HG03045 (cell line): ENCODE measurements around the gene DPF1.
"Not testable (repeated sequence)": the region's sequence is repeated elsewhere in the genome, so short reads cannot be mapped to it uniquely, and the experiment has no call there.

Source experiments
- ATAC-seq: cut with Tn5 transposase; IDR thresholded peaks from one replicate; pipeline ENCODE4 v1.9.1; 2021; ENCODE audit warnings: mild to moderate bottlenecking, moderate library complexity; ENCODE audit not compliant: unreplicated experiment

DPF1 gene

GRCh38 chr19:38250821-38251563 is 27.0 kb upstream of the DPF1 start:
- ATAC-seq, result no peak

GRCh38 chr19:38250428-38250820 is 26.4 kb upstream of the DPF1 start:
- ATAC-seq, result no peak

DNA sequence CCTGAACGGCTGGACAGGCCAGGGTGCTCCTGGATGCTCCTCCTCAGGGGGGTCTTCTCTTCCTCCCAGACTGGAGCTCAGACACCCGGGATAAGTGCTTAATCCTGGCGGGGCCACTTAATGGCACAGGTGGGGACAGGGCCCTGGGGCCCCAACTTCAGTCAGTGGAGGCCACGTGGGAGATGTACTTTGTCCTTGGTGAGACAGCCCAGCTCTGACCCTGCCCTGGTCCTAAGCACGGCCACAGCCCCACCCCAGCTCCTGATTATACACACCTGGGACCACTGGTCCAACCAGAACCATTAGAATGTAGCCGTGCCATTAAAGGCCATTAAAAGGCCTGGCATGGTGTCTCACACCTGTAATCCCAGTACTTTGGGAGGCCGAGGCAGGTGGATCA is 24.4 kb upstream of the DPF1 start:
- no peak for ATAC-seq

DNA sequence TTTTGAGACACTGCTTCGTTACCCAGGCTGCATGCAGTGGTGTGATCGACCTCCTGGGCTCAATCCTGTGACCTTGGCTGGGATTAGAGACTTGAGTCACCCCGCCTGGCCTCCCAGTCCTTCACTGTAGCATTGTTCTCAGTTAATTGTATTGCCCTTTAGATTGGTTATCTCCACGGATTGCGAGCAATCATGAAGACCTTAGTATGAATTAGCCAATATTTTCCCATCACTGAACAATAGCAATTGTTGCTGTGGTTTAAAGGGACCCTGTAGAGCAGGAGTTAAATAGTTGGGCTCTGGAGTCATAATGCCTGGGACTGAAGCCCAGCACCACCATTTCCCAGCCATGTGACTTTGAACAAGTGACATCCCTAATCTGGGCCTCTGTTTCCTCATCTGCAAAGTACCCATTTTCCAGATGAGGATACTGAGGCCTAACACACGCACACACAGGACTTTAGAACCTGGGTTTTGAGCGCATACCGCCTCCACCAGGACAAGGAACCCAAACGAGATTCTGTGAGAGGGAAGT is 23.8 kb upstream of the DPF1 start:
- no peak for ATAC-seq

GRCh38 chr19:38247126-38247525 is 23.1 kb upstream of the DPF1 start:
- ATAC-seq, result no peak

- no peak for ATAC-seq
Observed at GRCh38 chr19:38245826-38246498, 21.9 kb upstream of the DPF1 start.

- ATAC-seq, result no peak
Observed at GRCh38 chr19:38243279-38243673, 19.3 kb upstream of the DPF1 start.

DNA sequence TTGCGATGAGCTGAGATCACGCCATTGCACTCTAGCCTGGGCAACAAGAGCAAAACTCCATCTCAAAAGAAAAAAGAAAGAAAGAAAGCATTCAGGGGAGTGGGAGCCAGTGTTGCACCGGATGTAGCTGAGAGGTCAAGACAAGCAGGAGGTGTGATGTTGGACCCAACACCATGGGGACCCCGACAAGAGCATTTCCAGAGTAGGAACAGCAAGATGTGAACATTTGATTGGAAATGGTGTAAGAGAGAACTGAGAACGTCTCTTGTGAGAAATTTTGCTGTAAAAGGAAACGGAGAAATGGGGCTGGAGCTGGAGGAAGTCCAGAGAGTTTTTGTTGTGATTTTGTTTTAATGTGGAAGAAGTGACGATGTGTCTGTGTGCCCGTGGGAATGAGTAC is 15.8 kb upstream of the DPF1 start:
- ATAC-seq, result no peak

- ATAC-seq, result no peak
Observed at GRCh38 chr19:38234615-38235014, 10.6 kb upstream of the DPF1 start.

DNA sequence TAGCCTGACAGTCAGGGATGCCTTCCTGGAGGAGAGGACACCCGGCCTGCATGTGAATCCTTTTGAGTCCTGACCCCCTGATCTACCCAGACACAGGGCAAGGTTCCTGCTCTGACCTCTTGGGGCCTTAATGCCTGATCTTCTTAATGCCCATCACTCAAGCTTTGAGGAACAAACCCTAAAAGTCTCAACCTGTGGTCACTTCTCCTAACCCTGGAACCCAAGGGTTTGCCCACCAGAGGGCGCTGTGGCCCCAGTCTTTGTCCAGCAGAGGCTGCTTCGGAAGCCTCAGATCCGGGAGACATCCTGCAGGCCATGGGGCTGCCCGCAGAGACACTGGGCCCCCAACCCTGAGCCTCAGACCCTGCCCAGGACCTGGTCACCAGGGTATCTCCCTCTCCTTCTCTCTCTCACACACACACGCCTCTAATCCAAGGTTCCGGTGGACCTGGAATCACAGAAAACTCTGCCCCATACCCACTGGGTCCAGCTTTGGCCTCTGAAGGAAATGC is 9.8 kb upstream of the DPF1 start:
- no peak for ATAC-seq

GRCh38 chr19:38231918-38232317 is 7.9 kb upstream of the DPF1 start:
- ATAC-seq, result no peak

- ATAC-seq, result not testable (repeated sequence)
Observed at GRCh38 chr19:38230506-38231133, 6.6 kb upstream of the DPF1 start.

- ATAC-seq, result peak; percentile 56
Observed at GRCh38 chr19:38229585-38230073, 5.6 kb upstream of the DPF1 start.

DNA sequence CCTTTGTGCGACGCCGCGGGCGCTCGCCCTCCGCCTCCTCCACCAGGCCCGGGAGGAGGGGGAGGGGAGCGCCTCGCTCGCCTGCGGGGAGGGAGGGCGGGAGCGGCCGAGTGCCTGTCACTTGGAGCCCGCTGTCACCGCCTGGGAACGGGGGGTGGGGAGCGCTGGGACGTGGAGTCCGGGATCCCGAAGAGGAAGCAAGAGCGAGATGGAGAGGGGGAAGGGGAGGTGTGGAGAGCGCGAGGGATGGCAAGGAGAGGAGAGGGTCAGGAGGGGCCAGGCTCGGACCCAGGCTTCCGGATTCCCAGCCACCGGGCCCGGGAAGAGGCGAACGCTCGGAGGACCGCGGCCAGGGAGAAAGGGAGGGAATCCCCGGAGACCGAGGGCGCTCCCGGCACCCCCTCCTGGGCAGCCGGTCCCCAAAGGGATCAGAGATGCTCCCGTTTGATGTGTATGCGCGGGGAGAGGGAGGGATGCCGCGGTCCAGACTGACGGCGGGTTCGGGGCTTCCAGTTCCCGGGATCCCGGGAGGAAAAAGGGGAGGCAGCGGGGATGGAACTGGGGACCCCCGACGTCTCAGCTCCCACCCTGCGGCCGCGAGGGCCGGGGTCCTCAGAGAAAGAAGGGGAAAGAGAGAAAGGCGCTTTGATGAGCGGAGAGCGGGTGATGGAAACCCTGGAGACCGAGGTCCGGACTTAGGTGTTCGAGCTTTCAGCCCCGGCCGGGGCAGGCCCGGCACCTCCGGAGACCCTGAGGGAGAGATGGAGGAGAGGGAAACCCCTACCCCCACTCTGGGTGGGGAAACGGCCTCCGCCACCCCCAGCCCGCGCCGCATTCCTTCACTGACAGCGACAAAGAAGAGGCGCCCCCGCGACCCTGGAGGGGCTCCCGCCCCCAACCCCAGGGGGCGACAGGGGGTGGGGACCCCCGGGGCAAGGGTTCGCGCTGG is 4.7 kb upstream of the DPF1 start:
- no peak for ATAC-seq

DNA sequence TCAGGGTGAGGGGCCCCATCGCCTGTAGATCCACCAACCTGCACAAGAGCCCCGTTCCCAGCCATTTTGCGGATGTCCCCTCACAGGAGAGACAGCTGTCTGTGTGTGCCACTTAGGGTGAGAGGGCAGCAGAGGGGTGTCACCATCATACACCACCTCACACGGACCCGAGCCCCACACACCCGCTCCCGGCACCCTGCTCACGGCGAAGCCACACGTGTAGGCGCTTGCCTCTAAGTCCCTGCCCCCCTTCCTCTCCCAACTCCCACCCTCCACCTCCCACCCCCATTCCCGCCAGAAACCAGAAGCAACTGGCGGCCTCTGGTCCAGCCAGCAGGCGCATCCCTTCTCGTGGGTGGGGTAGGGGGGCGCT is 4.0 kb upstream of the DPF1 start:
- no peak for ATAC-seq

GRCh38 chr19:38227287-38228004 is 3.4 kb upstream of the DPF1 start:
- no peak for ATAC-seq

DNA sequence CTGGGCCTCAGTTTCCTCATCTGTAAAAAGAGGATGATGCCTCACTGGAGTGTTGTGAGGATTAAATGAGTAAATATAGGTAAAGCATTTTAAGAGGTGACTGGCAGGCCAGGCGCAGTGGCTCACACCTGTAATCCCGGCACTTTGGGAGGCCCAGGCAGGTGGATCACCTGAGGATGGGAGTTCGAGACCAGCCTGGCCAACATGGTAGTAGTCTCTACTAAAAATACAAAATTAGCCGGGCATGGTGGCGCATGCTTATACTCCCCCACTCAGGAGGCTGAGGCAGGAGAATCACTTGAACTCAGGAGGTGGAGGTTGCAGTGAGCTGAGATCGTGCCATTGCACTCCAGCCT is 819 bp upstream of the DPF1 start:
- not testable (repeated sequence) for ATAC-seq

- no peak for ATAC-seq
Observed at GRCh38 chr19:38223617-38224013, 407 bp downstream of the DPF1 start.

- no peak for ATAC-seq
Observed at GRCh38 chr19:38223119-38223523, 901 bp downstream of the DPF1 start.
